HG03045 (cell line): ENCODE measurements around the gene KCNK3.
"Not testable (repeated sequence)": the region's sequence is repeated elsewhere in the genome, so short reads cannot be mapped to it uniquely, and the experiment has no call there.

ENCODE experiments used
- ATAC-seq: cut with Tn5 transposase; IDR thresholded peaks from one replicate; pipeline ENCODE4 v1.9.1; 2021; ENCODE audit warnings: mild to moderate bottlenecking, moderate library complexity; ENCODE audit not compliant: unreplicated experiment

KCNK3 gene

DNA sequence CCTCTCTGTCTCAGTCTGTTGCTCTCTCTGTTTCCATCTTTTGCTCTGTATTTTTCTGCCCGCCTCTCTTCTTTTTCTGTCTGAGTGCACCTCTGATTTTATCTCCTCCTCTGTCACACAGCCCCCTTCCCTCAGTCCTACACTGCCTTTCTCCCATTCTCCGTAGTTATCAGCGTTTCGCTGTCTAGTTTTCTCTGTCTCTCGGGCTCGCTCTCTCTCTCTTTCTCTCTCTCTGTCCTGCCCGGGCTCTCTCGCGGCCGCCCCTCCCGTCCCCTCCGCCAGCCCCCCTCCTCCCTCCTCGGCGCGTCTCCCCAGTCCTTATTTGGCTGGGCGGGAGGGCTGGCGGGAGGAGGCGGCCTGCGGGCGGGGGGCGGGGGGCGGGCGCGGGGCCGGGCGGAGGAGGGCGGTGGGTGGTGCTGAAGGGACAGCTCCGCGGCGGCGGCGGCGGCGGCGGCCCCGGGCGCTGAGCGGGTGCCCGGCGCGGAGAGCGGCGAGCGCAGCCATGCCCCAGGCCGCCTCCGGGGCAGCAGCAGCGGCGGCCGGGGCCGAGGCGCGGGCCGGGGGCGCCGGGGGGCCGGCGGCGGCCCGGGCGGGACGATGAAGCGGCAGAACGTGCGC, at the start of gene KCNK3:
TSS of gene KCNK3 (plus strand) at position 444 of the 618 bp plus-strand sequence. CDS start at position 598, 154 bp downstream.
- ATAC-seq = no peak

DNA sequence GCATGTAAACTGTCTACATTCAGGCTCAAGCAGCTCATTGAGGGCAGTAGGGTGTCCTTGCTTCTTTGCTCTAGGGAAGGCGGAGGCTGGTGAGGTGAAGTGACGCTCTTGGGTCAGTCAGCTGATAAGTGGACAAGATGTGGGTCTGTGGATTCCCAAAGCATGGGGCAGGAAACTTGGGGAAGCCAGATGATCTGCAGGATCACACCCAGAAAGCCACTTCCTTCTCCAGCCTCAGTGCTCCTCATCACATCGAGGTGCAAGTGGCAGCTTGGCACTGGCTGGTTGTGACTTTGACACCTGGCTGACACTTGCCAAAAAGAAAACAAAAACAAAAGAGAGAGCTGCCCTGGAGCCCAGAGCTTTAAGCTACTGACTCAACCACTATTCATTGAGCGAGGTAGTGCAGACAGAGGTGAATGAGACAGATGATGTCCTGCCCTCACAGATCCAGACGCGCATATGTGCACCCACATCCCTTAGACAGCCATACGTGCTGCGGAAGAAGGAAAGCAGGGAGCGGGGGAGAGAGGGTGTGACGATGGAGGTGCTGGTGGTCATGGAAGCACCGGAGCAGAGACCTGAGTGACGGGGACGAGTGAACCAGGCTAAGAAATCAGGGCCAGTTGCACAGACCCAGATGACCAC, 48.2 kb upstream of the KCNK3 start:
- no peak for ATAC-seq

DNA sequence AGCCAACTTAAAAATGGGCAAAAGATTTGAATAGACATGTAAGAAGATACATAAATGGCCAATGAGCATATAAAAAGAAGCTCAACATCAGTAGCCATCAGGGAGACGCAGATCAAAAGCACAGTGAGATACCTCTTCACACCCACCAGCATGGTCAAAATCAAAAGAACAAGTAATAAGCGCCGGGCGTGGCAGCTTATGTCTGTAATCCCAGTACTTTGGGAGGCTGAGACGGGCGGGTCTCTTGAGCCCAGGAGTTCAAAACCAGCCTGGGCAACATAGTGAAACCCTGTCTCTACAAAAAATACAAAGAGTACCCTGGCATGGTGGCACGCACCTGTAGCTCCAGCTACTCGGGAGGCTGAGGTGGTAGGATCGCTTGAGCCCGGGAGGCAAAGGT, 46.8 kb upstream of the KCNK3 start:
- no peak for ATAC-seq

DNA sequence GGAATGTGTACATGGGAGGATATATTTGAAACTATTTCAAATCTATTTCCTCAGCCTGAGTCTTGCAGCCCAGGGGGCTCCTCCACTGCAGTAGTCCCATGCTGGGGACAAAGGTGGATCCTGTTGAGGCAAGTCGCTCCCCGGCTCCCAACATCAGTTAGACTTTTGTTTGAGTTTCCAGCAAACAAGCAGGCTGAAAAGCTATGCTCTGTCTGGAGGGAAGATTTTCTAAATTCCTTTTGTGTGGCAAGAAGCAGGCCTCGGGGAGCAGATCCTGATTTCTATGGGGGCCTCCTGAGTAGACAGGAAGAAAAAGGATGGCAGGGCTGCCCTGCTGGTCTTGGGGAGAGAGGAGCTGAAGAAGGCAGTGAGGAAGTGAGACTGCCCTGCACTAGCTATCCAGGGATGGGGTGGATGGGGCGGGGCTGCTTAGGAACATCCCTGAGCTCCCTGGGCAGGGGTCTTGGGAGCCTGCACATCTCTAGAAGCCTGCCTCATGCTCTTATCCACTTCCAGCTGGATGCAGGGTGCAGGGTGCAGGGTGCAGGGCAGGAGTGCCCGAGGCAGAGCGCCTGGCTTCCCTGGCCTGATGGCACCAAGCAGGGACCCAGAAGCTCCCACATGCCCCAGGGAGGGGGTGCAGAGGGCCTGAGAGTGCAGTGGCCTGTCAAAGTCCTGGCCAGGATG, 45.4 kb upstream of the KCNK3 start:
- ATAC-seq = no peak

DNA sequence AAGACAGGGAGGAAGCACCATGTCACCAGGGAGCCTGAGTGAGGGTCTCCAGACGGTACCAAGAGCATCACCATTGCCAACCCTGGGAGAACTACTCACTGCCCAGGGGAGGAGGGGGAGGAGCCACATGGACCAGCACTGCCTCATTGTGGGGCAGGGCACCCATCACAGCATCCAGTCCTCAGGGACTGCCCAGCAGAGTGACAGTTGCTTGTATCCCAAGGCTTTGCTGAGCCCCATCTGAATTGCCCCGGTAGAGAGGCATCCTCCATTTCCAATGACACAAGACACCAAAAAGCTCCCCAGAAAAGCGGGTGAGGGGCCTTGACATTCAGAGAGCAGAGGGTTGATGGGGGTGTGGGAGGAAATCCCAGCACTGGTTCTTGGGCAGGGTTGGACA, 44.5 kb upstream of the KCNK3 start:
- ATAC-seq = no peak

DNA sequence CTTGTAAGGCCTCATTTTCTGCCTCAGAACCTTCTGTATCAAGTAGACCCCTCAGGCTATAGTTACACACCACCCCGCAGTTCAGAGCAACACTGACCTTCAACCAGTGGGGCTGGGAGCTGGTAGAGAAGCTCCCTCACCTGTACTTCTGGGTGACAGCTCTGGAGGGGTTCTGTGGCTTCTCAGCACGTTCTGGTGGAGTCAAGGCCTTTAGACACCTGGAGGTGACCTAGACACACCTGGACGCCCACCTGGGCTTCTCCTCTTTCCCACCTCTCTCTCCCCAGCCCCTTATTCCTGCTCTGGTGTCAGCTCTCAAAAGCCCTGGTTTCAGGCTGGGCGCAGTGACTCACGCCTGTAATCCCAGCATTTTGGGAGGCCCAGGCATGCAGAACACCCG, 44.0 kb upstream of the KCNK3 start:
- ATAC-seq = no peak

DNA sequence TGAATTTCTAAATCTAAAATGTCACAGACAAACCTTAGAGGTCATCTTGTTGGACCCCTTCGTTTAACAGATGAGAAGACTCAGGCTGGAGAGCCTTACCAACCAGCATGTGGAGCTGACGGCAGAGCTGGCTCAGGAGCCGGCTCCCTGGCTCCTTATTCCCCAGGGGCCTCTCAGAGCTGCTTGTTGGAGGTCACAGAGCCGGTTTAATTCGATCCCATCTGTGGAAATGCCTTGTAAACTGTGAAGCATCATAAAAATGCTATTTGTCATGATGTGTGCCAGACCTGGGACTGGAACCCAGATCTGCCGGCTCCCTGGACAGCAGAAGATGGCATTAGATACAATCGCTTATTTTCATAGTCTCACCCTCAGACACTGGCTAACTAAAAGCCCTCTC, 43.2 kb upstream of the KCNK3 start:
- ATAC-seq = no peak

DNA sequence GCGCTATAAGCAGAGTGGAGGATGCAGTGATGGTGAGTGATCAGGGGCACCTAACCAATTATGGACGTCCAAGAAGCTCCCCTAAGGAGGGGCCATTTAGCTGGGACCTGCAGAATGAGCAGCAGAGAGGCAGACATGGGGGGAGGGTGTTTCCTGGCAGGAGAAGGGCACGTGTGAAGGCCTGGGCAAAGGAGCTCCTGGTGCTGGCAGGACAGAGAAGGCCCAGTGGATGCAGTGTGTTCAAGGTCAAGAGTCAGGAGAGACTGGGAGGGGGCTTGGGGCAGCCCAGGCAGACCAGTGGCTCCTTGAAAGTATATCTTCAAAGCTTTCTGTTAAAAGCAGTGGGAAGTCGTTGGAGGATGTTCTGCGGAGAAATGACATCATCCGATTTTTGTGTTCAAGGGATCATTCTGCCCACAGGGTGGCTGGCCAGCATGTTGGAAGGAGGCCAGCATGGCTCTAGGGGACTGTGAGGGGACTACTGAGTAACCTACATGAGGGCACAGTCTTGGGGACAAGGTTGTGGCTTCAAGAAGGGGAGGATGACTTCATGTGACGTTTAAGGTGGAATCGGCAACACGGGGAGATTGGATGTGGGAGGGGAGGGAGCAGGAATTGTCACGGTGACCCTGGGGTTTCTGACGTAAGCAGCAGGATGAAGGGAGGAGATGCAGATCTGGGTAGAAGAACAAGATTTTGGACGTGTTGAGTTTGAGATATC, 42.4 kb upstream of the KCNK3 start:
- ATAC-seq = no peak

DNA sequence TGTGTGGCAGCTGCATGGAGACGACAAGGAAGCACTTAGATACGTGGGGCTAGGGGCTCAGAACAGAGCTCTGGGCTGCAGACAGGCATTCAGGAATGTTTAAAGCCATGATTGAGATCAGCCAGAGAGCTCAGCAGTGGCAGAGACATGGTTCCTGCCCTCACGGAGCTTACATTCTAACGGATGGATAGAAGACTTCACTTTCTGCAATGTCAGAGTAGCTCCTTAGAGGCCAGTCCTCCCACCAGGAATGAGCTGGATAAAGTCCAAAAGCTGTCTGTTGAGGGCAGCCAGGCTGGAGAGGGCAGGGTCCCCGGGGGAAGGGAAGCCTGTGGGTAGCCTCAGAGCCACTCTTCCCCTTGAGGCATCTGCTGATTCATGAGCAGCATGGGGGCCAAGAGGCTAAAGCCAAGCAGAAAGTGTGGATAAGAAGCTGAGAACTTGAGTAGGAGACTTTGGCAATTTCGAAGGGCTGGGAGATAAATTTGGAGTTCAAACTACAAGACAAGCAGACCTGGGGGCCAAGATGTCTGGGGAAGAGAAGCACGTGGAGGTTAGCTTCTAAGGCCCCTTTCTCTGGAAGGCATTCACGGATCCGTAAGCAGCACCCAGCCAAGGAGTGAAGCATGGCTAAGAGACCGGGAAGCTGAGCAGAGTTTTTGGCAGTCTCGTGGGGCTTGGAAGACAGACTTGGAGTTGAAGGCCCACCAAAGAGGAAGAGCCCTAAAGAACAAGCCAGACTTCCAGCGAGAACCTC, 41.6 kb upstream of the KCNK3 start:
- ATAC-seq = no peak

DNA sequence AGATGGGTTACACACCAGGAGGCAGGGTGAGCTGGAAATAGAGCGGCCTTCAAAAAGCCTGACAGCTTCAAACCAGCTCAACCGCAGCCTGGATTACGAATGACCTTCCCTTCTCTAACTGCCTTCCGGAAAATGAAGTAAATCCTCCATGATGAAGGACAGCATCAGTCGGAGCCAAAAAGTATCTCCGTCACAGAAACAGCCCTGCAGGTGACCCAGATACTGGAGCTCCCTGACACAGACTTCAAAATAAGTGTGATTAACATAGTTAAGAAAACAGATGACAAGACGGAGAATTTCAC, 41.1 kb upstream of the KCNK3 start:
- no peak for ATAC-seq

DNA sequence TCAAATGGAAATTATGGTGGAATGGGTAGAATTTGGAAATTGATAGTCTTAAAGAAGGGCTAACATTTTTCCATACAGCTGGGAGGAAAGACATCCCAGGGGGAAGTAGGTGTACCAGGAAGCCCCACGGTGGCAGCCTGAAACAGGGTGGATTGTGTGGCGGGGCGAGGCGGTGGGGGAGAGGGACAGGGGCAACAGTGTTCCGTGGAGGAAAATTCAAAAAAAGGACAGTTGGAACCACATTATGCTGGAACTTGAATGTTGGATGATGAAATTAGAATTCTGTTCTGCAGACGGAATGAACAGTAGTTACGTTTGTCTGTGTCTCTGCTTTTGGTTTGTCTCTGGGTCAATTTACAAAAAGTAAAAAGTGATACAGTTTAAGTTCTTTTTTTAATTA, 40.7 kb upstream of the KCNK3 start:
- ATAC-seq = no peak

DNA sequence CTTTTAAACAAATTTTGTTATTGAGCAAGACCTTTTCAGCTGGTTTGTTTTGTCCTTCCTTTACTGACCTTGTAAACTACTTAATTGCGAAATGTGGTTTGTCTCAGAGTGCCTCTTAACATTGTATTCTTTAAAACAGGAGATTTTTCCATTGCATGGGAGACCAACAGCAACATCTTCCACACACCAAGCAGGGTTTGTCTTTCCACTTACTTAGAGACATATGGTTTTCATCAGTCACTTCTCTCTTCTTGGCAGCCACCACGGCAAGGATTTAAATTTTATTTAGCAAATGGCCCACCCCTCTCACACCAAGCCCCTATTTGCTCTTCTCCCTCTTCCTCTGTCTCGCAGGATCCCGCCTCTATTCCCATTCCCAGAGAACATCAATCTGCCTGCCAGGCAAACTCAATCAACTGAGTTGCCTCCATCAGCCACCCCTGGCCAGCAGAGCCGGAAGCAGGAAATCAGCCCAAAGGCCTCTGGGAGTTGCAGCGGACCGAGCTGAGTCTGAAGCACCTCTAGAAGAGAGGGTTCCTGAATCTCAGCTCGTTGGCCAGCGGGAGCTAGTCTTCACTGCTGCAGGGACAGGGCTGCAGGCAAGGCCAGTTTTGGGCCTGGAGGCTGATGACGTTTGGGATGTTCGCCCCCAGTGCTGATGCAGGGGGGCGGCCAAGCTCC, 40.0 kb upstream of the KCNK3 start:
- ATAC-seq = no peak

DNA sequence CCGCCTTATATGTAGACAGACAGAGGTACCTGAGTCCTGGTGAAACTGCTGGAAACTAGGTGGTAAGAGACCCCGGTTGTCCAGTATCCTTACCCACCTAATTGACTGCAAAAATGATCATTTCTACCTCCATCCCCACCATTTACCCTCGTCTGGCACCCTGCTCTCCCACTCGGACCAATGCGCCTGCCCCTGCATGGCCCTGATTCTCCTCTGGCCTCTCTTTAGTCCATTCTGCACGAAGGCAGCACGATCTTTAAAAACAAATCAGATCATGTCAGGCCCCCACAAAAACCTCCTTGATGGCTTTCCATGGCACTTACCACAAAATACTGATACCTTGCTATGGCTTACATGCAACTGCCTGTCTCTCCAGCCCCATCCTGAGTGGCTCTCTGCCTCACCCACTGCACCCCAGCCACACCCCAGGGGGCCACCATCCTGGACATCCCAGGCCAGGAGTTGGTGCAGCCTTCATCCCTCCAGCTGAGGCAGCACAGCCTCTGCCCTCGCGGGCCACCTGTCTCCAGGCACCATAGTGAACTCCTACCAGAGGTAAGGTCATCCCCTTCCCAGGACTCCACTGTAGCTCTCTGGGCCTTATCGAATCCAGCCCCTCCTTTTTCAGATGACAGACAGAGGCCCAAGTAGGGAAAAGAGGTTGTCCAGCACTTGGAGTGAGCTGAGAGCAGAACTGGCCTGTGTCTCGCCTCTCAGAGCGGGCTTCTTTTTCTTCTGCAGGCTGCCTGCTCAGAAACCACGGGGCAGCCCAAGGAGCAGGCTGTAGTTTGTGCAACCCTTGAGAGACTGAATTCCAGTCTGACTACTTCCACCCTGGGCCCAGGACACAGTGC, 39.1 kb upstream of the KCNK3 start:
- ATAC-seq = no peak

DNA sequence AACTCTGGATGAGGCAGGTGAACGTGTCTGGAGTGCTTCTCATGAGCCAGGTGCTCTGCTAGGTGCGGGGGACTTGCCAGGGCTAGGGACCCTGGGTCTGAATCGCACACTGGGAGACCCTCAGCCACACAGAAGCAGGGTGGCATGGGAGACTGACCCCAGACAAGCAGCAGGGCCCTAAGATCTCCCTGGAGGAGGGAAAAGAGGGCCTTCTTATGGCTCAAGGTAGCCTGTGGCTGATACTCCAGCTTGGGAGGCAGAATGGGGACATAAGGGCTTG, 38.5 kb upstream of the KCNK3 start:
- ATAC-seq = no peak

DNA sequence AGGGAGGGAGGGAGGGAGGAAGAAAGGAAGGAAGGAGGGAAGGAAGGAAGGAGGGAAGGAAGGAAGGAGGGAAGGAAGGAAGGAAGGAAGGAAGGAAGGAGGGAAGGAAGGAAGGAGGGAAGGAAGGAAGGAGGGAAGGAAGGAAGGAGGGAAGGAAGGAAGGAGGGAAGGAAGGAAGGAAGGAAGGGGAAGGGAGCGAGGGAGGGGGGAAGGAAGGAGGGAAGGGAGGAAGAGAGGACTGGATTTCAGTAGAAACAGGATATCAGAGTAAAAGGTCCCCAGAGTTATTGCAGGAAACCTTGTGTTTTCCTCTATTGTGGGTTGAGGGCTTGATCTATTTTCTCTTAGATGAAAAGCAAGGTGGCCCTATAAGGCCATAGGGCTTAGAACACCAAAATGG, 37.4 kb upstream of the KCNK3 start:
- not testable (repeated sequence) for ATAC-seq

DNA sequence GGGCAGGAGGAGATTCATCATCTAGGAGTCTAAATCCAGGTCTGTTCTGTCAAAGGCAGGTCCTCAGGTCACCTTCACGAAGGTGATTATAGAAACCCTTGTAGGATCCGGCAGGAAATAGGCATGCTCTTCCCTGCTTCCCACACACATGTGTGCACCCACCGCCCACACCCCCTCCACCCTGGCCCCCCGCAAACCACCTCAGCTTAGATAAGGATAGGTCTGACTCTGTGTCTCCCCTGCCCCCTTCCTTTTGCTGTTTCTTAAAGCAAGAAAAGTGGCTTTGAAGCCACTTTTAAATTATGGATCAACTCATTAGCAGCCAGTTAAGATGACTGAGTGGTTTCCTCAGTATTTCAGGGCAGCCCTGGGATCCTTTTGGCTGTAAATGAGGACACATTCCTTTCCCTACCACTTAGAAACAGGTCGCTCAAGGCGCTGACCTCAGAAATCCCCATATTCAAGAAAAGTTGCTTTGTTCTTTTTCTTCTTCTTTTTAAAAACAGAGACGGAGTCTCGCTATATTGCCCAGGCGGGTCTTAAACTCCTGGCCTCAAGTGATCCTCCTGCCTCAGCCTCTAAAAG, 36.8 kb upstream of the KCNK3 start:
- ATAC-seq = no peak

DNA sequence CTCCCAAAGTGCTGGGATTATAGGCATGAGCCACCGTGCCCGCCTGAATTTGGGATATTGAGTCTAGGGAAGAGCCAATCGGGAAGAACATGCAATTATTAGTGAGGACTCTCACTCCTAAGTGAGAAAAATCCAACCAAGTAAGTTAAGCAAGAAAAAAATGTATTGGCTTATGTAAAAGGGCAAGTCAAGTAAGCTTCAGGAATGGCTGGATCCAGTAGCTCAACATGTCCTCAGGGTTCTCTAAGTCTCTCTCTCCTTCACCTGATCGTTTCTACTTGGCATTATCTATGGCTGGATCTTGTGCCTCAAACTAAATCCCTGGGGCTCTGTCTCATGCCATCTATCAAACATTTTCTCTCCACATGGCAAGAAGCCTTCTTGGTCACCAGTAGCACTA, 35.3 kb upstream of the KCNK3 start:
- no peak for ATAC-seq

DNA sequence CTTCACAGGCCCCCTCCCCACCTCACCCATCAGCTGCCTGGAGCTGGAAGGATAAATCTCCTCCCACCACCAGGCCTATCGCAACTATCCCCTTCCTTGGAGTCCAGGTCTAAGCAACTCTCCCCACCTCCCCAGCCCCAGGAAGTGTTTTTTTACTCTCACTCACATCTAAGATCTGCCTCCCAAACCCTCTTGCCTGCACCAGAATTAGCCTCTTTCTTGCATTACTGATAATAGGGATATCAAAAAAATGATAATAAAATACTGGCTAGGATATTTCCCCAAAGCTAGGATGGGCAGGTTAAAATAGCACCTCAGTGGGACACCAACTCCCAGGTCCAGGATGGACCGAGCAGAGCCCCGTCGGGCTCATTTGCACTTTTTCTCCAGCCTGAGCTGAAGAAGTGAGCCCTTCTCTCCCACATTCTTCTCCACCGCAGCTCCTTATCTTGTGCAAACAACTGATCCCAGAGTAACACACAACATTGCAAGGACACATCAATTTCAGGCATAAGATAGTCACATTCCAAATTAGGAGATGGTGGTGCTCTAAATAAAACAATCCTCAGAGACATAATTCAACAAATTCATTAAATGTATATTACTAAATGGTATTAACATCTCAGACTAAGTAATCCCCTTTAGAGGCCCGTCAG, 33.7 kb upstream of the KCNK3 start:
- no peak for ATAC-seq

DNA sequence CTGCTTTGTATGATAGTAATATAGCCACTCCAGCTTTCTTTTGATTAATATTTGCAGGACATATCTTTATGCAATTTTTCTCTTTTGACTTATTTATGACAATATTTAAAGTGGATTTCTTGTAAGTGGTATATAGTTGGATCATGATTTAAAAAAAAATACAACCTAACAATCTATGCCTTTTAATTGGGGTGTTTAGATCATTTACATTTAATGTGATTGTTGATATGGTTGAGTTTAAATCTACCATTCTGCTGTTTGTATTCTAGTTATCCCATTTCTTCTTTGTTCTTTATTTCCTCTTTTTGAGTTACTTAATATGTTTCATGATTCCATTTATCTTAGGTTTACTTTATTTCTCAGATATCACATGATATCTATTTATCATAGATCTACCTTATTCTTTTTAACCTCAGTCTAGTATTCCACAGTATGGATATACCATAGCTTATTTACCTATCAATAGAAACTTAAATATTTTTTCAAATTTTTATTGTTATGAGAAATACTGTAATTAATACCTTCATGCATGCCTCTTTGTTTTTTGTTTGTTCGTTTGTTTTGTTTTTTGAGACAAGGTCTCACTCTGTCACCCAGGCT, 32.1 kb upstream of the KCNK3 start:
- ATAC-seq = no peak
